Measurements from ENCODE around the gene SDHB.
A peak's percentile ranks its signal among the peaks of the same experiment; 100 is the strongest.

Gene SDHB

DNA sequence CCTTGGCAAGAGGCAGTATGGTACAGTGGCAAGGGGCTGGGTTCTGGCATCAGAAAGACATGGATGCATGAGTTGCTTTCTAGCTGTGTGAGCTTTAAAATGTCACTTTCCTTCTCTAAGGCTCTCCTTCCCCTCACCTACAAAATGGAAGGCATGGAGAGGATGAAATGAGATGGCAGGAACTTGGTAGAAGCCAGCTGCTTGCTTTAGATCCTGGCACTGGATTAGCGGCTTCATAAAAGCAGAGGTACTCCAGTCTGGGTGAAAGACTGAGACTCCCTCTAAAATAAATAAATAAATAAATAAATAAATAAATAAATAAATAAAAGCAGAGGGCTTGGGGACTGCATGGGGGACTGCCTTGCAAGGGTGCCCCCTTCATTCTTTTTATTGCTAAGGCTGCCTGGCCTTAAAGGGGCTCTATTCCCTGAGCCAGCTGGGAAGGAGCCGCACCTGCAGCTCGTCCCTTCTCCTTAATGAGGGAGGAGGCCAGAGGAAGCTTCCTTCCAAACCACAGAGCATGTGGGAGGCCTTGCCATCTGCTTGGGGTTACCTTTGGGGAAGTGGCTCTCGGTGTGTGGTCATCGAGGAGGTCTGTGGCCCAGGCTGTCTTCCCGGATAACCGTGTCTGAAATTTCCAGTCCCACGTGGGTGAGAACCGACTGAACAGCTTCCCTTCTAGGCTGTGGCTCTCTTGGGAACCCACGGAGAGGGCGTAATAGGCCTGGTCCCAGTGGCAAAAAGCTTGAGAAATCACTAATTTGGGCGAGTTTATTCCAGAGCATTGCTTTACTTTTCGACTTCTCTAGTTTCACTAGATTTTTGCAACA is 40.1 kb downstream of the SDHB start:
- DNase-seq (ENCODE audit: low spot score), result peak; percentile 22

DNA sequence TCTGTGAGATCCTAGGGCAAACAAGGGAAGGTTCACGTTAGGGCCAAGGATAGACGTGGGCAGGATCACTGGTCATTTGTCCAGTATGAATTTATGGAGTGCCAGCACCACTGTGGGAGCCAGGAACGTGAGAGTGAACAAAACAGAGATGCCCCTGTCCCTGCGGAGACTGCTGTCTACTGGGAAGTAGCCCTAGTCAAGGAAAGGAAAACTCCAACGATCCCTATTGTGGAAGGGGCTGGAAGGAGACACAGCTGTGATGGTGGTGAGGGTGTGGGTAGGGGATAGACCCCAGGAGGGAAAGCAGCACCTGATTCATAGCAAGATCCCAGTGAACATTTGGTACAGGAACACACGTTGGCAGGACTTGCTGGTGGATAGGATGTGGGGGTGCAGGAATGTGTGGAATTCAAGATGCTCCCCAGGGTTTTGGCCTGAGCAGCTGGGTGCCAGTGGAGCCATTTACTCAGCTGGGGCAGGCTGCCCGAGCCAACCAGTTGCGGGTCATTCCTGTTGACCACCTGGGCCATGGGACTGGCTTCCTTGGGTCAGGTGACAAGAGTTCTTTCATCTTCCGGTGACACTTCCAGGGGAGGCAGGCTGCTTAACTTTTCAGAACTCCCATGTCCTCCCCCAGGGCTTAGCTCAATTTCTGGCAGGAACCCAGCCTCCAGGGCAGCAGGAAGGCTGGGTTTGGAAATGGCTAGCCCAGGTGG is 40.9 kb downstream of the SDHB start:
- no peak for DNase-seq (ENCODE audit: low spot score)
- TF ChIP-seq, protein P1, sequence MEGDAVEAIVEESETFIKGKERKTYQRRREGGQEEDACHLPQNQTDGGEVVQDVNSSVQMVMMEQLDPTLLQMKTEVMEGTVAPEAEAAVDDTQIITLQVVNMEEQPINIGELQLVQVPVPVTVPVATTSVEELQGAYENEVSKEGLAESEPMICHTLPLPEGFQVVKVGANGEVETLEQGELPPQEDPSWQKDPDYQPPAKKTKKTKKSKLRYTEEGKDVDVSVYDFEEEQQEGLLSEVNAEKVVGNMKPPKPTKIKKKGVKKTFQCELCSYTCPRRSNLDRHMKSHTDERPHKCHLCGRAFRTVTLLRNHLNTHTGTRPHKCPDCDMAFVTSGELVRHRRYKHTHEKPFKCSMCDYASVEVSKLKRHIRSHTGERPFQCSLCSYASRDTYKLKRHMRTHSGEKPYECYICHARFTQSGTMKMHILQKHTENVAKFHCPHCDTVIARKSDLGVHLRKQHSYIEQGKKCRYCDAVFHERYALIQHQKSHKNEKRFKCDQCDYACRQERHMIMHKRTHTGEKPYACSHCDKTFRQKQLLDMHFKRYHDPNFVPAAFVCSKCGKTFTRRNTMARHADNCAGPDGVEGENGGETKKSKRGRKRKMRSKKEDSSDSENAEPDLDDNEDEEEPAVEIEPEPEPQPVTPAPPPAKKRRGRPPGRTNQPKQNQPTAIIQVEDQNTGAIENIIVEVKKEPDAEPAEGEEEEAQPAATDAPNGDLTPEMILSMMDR (IDR thresholded peaks at IDR 0.05; ENCODE audit: extremely low read depth, missing control alignments), result no peak

More for the DNA sequence above, 40.1 kb downstream of the SDHB start:
- TF ChIP-seq, protein P1 (IDR thresholded peaks at IDR 0.05; ENCODE audit: extremely low read depth, missing control alignments), result no peak

- TF ChIP-seq, protein P1 (IDR thresholded peaks at IDR 0.05; ENCODE audit: extremely low read depth, missing control alignments), result no peak
- DNase-seq (ENCODE audit: low spot score), result peak; percentile 94
Measured at GRCh38 chr1:17011439-17012307, 42.2 kb downstream of the SDHB start, which contains the start of gene ATP13A2. TSS of gene ATP13A2 (minus strand) at chr1:17011928. CDS start at chr1:17011738, 190 bp downstream.

DNA sequence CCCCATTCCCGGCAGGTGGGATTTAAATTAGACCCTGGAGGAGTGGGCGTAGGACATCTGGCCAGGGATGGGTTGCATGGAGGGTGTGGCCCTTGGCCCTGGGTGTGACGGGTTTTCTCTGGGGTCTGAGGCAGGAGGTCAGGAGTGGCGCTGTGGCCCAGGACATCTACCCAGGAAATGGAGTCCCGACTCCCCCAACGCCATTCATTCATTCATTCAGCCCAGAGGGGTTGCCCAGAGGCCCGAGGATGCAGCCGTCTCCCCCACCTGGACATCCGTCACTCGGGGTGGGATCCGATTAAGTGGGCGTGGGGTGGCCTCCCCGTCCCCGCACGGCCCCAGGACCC is 42.8 kb downstream of the SDHB start:
- TF ChIP-seq, protein P1 (IDR thresholded peaks at IDR 0.05; ENCODE audit: extremely low read depth, missing control alignments), result no peak
- peak; percentile 67 for DNase-seq (ENCODE audit: low spot score)

GRCh38 chr1:17009706-17010105 is 44.1 kb downstream of the SDHB start:
- peak; percentile 37 for DNase-seq (ENCODE audit: low spot score)
- TF ChIP-seq, protein P1 (IDR thresholded peaks at IDR 0.05; ENCODE audit: extremely low read depth, missing control alignments), result no peak

DNA sequence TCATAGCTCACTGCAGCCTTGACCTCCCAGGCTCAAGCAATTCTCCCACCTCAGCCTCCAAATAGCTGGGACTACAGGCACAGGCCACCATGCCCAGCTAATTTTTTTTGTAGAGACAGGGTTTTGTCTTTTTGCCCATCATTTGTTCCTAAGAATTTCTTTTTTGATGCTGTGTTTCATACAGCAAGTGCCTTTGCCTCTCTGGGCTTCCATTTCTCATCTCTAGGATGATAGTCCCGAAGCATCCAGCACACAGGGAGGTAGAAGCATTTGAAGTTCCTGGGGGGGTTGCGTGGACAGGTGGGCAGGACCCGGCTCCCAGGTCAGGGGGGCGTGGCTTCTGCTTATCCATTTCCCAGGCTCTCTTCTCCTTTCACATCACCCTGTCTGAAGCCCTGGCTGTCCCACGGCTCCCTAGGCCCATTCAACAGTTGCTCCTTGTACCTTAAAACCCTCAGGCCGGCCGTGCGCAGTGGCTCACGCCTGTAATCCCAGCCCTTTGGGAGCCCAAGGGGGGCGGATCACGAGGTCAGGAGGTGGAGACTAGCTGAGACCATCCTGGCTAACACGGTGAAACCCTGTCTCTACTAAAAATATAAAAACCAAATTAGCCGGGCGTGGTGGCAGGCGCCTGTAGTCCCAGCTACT is 45.5 kb downstream of the SDHB start:
- DNase-seq (ENCODE audit: low spot score), result no peak
- TF ChIP-seq, protein P1 (IDR thresholded peaks at IDR 0.05; ENCODE audit: extremely low read depth, missing control alignments), result no peak
